ENCODE results near the gene ELMO1.
A peak's percentile ranks its signal among the peaks of the same experiment; 100 is the strongest.

ELMO1 gene

DNA sequence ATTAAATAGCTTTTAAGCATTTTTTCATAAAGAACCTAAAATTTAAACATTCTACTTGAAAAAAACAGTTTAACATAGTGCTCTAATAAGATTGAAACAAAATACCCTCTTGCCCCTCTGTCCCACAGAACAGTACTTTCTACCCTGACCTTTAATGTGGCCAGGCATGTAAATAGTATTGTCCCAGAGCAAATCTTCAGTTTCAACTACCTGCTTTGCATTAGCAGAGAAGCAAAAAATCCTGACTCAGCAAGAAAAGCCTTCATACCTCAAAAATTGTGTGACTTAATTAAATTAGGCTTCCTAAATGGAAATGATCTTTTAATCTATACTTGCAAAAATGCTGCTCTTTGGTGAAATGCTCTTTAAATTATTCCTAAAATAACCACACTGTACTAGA, 487.0 kb downstream of the ELMO1 start:
- no peak for DNase-seq

DNA sequence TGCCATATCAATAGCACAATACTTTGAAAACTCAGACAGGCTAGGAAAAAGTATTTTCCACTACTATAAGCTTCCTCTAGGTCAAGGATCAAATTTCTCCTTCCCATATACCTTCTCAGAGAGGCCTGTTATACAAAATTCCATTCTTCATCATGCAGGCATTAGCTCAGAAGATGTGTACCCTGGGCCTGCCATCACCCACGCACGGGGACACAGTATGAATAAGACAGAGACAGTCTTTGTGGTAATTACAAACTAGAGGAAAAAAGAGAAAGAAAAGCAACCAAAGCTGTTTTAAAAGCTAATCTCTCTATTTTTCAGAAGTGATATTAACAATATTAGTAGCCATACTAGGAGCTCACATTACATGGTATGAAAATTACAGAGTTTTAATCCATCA, 487.6 kb downstream of the ELMO1 start:
- no peak for DNase-seq

DNA sequence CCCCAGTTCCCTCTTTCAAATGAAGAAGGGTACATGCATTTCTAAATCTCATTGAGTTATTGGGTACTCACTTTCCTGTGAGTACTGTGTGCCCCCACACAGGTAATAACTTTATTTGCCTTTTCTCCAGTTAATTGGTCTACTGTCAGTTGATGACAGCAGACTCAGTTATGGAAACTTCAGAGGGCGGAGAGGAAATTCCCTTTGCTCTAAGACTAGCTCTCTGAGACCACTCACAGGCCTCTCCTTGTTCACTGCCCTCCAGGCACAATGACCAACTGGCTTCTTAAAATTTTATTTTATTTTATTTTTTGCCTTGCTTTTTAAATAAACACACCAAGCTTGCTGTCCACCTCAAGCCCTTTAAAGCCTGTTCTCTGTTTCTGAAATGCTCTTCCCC, 488.6 kb downstream of the ELMO1 start:
- no peak for DNase-seq

DNA sequence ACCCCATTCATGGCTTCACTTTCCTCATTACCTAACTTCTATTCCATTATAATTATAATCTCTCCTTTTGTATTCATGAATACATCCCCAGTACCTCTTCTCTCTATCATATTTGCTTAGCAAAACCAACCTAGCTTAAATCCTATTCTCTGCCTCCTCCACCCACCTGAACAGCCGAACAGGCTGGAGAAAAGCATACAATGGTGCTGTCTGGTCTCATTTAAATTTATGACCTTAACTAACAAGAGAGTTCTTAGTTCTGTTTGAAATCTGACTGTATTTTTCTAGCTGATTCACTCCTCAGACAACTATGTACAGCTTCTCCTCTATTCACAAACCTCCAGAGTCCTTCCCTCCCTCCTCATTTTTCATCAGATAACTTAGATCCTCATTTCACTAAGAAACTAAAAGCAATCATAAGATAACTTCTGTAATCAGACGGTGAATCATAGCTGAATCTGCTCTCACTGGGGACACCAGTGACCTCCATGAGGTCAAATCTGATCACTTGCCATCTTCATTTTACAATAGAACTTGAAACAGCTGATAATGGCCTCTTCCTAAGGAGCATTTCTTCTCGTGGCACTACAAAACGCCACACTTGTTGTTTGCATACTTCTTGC, 490.4 kb downstream of the ELMO1 start:
- no peak for DNase-seq

DNA sequence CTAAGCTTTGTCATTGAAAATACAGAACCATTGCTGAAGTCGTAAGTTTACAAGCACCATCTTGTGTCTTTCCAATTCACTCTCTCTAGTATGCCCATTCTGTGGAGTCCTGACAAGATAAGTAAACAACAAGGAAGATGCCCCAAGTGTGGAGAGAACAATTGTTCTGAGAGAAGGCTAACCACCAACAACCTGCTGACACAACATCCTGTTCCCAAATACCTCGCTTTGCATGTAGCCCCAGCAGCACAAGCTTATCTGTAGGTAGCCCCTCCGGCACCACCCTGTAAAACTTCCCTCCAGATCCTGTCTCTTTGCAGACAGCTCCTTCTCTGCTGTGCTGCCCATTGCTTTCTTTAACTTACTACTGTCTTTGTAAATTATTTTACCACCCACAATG, 491.0 kb downstream of the ELMO1 start:
- no peak for DNase-seq

DNA sequence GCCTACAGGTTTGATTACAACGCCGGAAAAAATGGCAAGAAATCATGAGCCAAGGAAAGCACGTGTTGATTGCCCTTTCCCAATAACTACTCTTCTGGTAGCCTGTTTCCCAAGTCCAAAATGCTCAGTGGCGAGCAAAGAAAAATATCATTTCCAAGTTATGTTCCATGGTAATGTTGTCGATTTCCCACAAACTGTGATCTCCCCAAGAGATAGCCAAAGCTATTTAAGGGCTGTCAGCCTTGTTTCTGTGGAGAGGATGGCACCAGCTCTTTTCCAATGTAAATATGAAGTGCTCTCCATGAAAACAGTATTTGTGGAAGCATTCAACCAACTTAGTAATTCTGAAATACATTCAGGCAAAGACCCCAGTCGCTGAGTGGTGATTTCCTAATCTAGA, 491.9 kb downstream of the ELMO1 start:
- no peak for DNase-seq

DNA sequence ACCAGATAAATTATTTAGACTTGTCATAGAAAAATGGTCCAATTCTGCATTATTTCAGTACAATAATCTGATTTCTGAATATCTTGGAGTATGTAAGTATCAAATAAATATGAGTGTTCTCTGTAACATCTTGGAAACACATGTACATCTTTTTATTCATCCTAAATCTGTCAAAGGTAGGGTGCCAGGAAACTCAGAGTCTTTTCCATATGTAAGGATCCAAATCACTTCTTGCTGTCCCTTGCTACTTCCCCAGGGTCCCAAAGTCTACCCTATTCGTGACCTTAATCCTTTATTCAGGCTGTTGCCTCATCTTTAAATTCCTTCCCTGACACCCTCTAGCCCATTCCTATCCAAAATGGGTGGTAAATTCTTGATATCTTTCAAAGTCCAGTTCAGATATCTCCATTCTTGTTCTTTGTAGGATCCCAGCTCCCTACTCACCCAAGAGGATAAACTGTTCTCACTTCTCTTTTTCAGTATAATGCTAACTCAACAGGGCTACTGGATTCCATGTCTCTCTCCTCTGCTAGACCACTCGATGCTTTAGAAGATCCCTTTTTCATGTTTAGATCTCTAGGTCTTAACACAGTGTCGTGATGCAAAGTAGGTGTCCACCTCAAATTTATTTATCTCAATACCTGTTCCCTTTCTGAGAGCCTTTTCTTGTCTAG, 493.1 kb downstream of the ELMO1 start:
- DNase-seq = no peak

DNA sequence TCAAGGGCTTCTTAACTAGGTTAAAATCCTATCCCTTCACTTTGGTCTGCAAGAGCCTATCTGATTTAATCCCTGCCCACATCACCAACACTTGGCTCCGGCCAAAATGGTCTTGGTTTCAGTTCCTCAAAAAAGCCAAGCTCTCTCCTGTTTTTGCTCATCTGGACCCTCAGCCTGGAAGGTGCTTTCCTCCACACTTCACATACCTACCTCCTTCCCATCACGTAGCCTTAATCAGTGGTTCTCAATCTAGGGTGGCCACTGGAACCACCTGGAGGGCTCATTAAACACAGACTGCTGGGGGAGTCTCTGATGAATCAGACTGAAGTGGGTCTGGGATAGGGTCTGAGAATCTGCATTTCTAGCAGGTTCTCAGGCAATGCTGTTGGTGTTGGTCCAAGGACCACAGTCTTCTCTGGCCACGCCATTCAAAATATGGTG, 497.4 kb downstream of the ELMO1 start:
- no peak for DNase-seq

DNA sequence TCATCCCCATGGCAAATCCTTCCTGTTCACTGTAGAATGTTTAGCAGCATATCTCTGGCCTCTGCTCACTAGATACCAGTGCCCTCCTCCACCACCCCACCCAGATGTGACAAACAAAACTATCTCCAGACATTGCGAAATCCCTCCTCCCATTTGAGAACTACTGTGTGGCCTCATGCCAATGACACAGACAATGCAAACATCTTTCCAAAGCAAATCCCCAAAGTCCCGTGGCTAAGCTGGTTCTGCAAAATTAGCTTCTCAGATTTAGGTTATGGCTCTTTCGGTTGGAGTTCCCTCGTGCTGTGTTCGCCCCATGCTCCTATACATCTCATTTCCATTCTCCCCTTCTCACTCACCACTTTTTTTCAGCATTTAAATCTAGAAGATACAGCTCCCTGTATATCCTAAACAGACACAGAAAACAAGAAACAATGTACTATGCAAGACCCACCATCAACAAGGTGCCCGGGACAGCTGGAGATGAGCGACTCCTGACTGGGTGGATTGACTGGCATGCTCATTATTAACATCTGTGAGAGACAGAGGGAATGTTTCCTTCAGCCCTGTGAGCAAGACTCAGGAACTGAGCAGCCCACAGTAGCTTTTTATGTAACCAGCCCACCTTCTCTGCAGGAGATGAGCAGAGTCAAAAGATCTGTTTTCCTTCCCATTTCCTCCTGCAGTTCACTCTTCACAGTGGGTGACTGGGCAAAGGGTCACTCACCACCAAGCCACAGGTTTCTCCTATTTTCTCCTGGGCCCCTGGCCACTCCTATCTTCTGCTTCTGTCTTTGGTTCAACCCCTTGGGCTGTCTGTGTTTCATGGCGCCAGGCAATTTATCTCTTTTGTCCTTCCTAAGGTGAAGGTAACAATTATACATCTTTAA, 498.7 kb downstream of the ELMO1 start:
- DNase-seq = peak; percentile 4

DNA sequence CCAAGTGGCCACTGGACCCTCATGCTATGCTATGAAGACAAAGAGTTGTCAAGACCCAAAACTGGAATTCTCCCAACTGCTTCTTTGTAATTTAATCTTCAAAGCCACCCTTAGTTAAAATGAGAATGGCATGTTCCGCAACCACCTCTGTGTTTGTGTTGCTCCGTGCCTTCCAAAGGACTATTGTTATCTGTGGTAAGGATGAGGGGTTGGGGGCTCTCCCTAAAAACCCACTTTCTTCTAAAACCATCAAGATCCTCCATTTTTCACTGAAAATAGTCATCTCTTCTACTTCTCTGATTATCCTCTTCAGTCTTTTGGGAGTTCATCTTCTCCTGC, 502.3 kb downstream of the ELMO1 start:
- DNase-seq = no peak

DNA sequence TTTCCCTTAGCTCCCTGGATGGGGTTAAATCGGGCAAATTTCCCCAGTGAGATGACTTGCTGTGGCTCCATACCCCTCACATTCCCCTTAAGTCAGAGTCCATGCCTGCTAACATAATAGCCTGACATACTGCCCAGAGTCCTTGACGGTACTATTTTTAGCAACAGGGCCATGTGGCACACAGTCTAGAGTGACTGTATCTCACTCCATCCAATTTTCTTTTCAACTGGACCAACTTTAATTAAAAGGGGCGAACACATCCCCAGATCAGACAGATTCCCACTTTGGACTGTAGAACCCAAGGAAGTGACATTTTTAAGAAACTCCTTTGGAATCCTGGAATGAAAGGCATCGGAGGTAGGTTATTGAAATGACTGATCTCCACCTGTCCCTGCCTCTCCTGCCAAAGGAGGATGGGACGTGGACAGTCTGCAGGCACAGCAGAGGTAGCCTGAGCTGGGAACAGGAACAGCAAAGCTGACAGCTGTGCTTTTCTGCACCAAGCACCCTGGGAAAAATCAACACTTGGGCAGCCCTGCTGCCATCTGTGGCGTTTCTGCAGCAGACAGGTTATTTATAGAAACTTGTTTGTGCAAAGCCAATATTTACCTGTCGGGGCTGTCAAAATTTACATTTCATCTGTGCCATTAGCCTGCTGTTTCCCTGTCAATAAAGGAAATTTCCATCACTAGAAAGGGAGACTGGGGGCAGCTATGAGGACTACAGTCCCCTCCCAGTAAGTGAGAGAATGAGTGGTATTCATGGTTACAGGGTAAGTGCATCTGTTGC, 502.9 kb downstream of the ELMO1 start:
- DNase-seq = peak; percentile 85

DNA sequence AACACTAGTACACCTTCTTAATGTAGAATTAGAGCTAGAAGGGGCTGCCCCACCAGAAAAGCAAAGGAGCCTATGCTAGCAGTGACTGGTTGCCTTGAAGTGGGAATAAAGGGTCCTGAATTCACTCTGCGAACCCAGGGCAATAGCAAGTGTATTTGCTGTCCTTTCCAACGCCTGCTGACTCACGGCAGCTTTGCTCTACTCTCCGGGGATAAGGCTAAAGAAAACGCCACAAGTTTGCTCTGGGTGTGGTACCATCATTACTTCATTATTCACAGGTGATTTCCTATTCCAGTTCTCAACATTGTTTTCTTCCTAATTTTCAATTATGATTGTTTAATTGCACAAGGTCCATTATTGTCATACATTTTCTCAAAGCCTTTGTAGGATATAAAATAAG, 503.8 kb downstream of the ELMO1 start:
- no peak for DNase-seq

DNA sequence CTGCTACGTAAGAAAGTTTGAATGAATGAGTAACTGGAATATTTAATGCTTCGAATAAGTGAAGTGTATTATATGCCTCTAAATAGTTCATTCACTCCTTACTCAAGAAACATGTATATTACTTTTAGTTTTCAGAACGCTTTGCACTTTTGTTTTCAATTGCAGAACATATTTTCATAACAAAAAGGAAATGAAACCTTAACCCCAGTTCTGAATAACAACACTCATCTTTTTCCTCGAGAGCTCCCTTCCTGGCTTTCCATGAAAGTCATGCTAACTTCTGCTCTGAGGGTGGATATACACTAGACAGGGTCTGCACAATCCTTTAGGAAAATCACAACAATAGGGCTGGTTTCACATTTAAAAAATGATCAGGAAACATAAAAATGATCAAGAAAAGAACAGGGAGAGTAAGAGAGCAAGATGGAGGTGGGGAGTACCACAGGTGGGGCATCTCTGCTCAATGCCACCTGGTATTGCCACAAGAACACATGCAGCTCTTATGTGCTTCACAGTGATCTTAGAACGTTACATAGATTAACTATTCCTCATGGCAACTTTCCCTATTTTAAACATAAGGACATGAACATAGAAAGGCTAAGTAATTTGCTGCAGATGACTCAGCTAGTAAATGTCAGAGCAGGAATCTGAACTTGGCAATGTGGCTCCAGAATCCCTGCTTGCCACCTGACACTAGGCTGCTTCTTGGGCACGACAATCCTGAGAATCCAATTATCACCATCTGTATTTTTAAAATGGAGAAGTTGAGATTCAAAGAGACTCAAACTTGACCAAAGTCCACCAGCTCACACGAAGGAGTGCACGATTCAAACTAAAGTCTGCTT, 504.9 kb downstream of the ELMO1 start:
- DNase-seq = no peak

DNA sequence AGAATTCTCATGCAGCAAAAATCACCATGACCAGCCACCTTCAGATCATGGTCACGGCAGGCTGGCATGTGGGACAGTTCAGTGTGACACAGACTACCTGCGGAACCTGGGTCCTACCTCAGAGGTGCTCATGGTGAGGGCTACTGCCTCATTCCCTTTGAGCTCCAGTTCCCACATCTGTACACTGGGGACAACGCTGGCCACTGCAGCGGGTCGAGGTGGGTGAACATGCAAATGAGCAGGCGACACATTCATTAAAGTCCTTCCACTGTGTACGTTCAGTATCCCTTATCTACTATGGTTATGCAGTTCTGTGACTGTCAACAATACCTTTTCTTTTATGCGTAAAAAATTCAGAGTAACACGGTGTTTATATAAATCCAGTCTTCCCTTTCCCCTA, 505.7 kb downstream of the ELMO1 start:
- no peak for DNase-seq

DNA sequence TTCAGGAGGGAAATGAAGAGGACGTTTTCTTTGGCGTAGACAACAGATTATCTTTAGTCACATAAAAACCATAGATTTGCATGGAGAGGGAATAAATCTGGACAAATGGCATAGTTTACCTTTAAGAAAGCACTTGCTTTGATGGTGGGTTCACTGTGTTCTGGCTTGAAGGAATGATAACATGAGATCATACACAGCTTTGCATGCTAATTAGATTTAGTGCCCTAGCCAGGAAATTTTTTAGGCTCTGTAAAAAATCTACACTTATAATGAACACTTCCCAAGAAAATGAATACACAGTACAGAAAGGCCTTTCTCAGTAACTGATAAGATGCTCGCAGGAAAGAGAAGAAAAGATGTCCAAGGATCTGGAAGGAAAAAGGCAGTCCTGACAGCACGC, 506.1 kb downstream of the ELMO1 start:
- DNase-seq = no peak

DNA sequence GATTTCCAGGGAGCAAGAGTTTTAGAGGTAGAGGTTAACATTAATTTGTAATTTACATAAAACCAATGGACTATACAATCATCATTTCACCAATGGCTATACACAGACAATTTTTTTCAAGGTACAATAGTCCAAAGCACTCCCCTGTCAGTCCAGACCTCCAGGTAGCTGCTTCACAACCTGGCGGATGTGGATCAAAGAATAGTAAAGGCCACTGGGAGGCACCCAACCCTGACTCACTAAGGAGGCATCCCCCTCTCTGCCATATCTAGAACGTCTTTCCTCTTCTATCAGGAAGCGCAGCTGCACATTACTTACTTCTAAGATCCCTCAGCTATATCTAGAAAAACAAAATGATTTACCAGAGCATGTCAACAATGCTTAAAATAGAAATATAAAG, 506.6 kb downstream of the ELMO1 start:
- DNase-seq = no peak

DNA sequence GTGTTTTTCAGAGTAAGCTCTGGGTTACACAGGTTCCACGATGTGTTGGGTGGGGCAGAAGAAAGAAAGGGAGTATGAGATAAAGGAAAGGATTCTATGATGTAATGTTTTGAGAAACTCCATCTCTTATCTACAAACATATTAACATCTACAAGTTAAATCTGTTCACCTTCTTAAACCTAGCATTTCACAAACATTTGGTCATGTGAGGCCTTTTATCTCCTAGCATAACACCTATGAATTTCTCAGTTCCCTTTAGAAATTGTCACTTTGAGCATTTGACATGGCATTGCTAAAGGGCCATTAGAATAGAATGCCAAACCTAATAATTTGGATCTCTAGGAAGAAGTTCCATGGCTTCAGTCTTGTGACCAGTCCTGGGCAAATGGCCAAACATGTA, 507.3 kb downstream of the ELMO1 start:
- DNase-seq = no peak

DNA sequence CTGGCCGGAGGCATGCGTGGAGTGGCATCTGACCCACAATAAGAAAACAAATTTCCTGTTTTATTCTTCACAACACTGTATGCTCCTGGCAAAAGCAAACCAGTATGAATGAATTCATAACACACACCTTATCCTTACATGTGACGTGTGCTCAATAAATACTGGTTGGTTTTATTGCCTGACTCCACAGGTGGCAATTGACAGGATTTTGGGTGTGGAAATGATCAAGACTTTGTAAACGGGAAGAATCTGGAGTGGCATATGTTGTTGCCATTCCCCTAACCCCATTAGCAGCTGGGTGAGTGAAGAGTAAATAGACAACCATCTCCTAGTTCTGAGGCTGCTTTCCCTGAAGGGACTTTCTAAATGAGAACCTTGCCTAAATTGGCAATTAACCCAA, 508.8 kb downstream of the ELMO1 start:
- DNase-seq = peak; percentile 59

DNA sequence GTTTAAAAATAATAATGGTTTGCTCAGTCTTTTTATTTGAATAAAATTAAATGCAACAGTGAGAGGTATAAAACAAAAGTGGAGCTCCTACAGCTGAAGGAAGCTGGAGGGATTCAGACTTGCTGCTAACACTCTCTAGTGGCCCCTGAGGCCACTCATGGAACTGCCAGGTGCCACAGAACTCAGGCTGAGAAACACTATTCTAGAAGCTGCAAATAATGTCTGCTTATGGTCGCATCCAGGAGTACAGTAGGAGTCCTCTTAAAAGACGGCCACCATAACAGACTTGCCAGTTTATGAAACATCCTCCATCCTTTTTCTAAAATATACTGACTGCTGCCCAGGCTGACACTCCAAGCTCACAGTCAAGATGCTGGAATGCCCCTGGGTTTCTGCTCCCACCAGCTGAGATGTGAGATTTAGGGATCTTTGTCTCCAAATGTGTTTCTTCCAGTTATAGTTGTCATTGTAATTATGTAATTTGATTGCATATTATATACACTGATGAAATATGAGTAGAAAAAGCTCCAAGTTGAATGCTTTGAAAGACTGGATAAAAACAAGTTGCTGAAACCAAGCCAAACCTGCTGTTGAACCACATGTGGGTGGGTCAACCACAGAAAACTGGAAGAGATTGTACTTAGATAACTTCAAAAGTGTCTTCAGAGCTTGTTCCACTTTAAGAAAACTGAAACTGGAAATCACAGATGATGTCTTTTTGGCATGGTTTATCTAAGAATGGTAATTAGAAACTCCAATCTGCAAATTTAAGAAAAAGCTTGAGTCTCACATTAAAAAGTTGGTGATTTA, 510.7 kb downstream of the ELMO1 start:
- DNase-seq = no peak

DNA sequence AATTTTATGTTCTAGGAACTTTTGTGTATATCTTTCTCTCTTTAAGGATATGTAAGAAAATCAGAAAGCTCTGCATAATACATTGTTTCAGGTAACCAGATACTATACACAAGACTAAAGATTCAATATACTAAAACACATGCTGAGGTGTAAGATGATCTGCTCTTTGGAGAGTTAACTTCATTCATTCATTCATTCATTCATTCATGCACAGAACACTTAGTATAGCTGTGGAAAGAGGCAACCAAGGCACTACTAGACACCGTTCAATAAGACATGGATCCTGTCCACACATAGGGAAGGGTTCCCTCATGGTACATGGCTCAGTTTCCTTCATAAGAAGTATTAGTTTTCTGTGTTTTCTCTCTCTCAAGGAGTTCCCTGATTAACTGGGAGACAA, 516.8 kb downstream of the ELMO1 start:
- no peak for DNase-seq

DNA sequence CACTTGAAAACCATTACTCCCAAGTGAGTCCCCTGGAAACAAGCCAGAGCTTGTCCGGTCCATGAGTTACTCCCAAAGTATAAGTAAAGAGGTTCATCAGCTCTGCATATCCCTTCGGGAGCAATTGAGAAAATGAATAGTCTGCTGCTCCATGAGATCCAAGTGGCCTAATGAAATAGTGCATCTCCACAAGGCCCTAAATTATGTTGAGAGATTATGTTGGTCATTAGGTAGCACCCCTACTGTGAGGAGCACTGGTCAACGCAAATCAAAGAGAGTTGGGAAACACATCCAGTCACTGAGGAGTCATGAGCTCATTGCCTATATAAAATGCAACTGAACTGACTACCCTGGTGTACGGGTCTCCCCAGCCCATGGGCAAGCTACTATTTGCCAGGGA, 518.9 kb downstream of the ELMO1 start:
- no peak for DNase-seq

DNA sequence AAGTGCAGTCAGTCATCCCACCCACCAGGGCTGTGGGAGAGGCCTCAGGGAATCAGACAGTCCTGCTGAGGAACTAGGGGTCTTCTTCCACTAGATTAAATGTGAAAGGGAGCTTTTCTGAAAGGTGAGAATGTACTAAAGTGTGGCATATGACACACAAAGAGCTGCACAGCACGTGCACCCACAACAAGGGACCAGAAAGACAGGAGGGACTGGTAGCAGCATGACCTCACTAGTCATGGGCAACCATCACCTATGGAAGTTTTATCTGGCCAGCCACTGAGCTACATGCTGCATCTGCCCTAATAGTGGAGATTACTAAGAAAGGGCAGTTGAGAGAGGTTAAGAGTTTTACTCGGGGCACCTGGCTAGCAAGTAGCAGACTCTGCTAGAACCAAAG, 519.9 kb downstream of the ELMO1 start:
- DNase-seq = no peak

All from NCI-H2171 (cell line).